ENCODE results near the gene CCDC8. TPM values are rescaled to one million over a fixed set of nuclear protein-coding genes. Genes with fewer than 3 reads are reported as not detected.

CCDC8 gene
- total and polyA plus RNA-seq, 9 of the 15 experiments (the other 6 are each of a cell fraction or from before 2014, with no cell fraction given): 0.68 to 30.8 (median 15.6) TPM

GRCh38 chr19:46447006-46447405 is 33.6 kb upstream of the CCDC8 start:
- in situ Hi-C loops (cut with MboI) (no loop called here), intact Hi-C loops (cut with micrococcal nuclease) (no loop called here)
- ATAC-seq: no peak
- Histone ChIP-seq H3K9me3 (replicated peaks; ENCODE audit: control insufficient read depth, insufficient read depth, low read depth, low read length) (peaks cover 2% of the 10 kb centered on the region), H4K20me1 (replicated peaks; ENCODE audit: control insufficient read depth, insufficient read depth, low read length) (no peaks in the 10 kb centered on the region), H3K4me3 (no peak overlapping the region), H3K79me2 (ENCODE audit: control insufficient read depth, insufficient read depth, low read length) (no peaks in the 10 kb centered on the region), H3K9ac (ENCODE audit: insufficient read depth in 1 of 2, low read depth in 2 of 2, low read length in 2 of 2) (no peak overlapping the region), H3K27me3 (ENCODE audit: control insufficient read depth in 2 of 2, insufficient read depth in 2 of 2, low read length in 2 of 2) (peaks cover 14 to 29% of the 10 kb centered on the region in 2 experiments), H3K4me2 (ENCODE audit: insufficient read depth, low read length) (no peak overlapping the region), H3K4me1 (replicated peaks in 1 of 2; ENCODE audit: control insufficient read depth in 2 of 2, insufficient read depth in 2 of 2, low read length in 2 of 2) (no peaks in the 10 kb centered on the region), H3K27ac (ENCODE audit: extremely low read depth, low read depth, low read length) (no peak overlapping the region), H2AFZ (ENCODE audit: low read depth, low read length) (no peak overlapping the region), H3K36me3 (ENCODE audit: control insufficient read depth, insufficient read depth, low read length) (no peaks in the 10 kb centered on the region), H3K9me1 (ENCODE audit: control insufficient read depth, insufficient read depth, low read length) (no peaks in the 10 kb centered on the region)
- WGBS (ENCODE audit: insufficient coverage, low coverage, missing lambda C conversion rate): 6% methylated on average over 2 of the region's 3 CpGs
- DNase-seq (ENCODE audit: extremely low read depth in 1 of 4, low spot score in 3 of 4): no peak
- no peak for FAIRE-seq
- POLR2A ChIA-PET: interaction anchor here (1.0 kb wide), 1 partner anchor 12 kb away, joined by 4 read pairs; no protein-coding TSS in a partner anchor
- BruUV-seq (replicated peaks): no TSS peak
- no peak for TF ChIP-seq PURB (CRISPR knock-in tag; IDR thresholded peaks at IDR 0.05; ENCODE audit: low read depth)
- no peak for TF ChIP-seq FOXA3 (CRISPR knock-in tag; conservative IDR thresholded peaks at IDR 0.05 in 1 of 2, IDR thresholded peaks at IDR 0.05 in 1 of 2)
- TF ChIP-seq ZNF398 (CRISPR knock-in tag; IDR thresholded peaks at IDR 0.05): no peak
- TF ChIP-seq CSDE1 (IDR thresholded peaks at IDR 0.05): no peak
- TF ChIP-seq HDAC8 (tag; IDR thresholded peaks at IDR 0.05): no peak
- no peak for TF ChIP-seq SIN3A (IDR thresholded peaks at IDR 0.05; ENCODE audit: borderline replicate concordance in 2 of 2, control insufficient read depth in 1 of 2, low read depth in 2 of 2, low read length in 2 of 2)
- TF ChIP-seq NCOR1 (IDR thresholded peaks at IDR 0.05): no peak
- TF ChIP-seq CEBPB (tag; IDR thresholded peaks at IDR 0.05): no peak
- TF ChIP-seq CTCFL (IDR thresholded peaks at IDR 0.05; ENCODE audit: borderline replicate concordance, insufficient read depth, low read depth, low read length, poor library complexity, severe bottlenecking): no peak
- TF ChIP-seq CREB3 (tag; conservative IDR thresholded peaks at IDR 0.05; ENCODE audit: low read depth): no peak
- CTCF ChIA-PET (ENCODE audit: low intra/inter-chr PET ratio): no interaction called here
